Mucosa of descending colon (tissue), 3 donors: ENCODE data around the gene WNT16. TPM values are rescaled to one million over a fixed set of nuclear protein-coding genes. Genes with fewer than 3 reads are reported as not detected.

Experiments
- ATAC-seq: fragments of 200-7000 bp; cut with Tn5 transposase; one replicate; pipeline ENCODE4 v1.9.1; 2020; ENCODE audit warnings: mild to moderate bottlenecking, moderate library complexity
- DNase-seq, 3 donors: peaks; one replicate each; pipeline ENCODE4 v3.0.0-alpha.2; 2020
- H3K36me3 ChIP-seq: fragments of 200-600 bp; one replicate; pipeline ENCODE4 v1.8.0; 2021; ENCODE audit warnings: low read depth, mild to moderate bottlenecking
- H3K4me1 ChIP-seq: fragments of 200-600 bp; one replicate; pipeline ENCODE4 v1.8.0; 2021; ENCODE audit warnings: low read depth, mild to moderate bottlenecking
- H3K4me3 ChIP-seq: fragments of 200-600 bp; one replicate; pipeline ENCODE4 v1.8.0; 2021; ENCODE audit warnings: mild to moderate bottlenecking
- H3K9me3 ChIP-seq: fragments of 200-600 bp; one replicate; pipeline ENCODE4 v1.8.0; 2021; ENCODE audit warnings: mild to moderate bottlenecking
- intact Hi-C, 2 donors: fragments of 100-400 bp; cut with DNase I in 1 of 2; cut with micrococcal nuclease in 1 of 2; formaldehyde crosslinking; loops; one replicate each; pipeline versions ENCODE4 v1.11.0 to v1.11.1; 2022; cut with DNase I, micrococcal nuclease
- total RNA-seq, 3 donors: library from RNA; stranded (reverse); fragmentation: NEBNext Ultra II Directional in 2 of 3; extraction: Animal tissue kit (Norgen Biotek cat#: 25700) in 2 of 3; gene quantifications; one replicate each; pipeline versions ENCODE4 v1.2.1 to v1.2.4, GENCODE V29; 2021 to 2023
- TF ChIP-seq, protein P1 (sequence below): fragments of 200-600 bp; IDR thresholded peaks from one replicate; pipeline ENCODE4 v1.8.0; 2022; ENCODE audit warnings: antibody characterized with exemption, mild to moderate bottlenecking
- donor health status: DM: no; HTN: no; CAD: no; lungs with moderate emphysema.
- donor health status: DM: no; HTN: no; CAD: no.
- donor health status: DM: no; HTN: yes; CAD: no.

Gene WNT16
- total RNA-seq, 3 donors from 2014 or later: 1.4 TPM; not detected in 2

DNA sequence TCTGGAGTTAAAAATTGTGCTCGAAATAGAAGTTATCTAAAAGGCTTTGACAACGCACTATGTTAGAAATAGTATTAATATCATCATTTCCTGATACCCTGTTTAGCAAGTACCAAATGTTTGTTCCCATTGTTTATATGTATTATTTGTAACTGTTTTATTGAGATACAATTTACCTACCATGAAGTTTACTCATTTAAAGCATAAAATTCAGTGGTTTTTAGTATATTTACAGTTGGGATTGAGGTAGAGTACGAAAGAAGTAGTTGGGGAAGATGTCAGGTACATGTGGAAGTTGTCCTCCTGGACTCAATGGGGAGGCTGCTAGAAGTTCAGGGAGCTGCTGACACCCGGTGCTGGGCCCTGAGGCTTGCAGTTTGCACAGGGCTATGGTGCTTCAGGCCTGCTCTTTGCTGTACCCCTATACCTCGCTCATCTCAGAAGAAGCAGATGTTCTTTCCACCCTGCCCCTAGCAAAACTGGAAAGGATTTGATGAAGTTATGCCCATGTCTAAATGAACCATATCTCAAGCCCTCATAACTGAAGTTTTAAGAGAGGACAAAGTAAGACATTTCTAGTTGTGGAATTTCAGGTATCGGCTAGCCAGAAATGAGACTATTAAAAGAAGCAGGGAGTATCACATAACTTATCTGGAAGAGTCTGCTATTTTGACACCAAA lies 25.2 kb upstream of the WNT16 start:
- intact Hi-C loops: no loop called here
- ATAC-seq: no peak
- no peaks in the 10 kb centered on the region for H3K36me3 ChIP-seq

DNA sequence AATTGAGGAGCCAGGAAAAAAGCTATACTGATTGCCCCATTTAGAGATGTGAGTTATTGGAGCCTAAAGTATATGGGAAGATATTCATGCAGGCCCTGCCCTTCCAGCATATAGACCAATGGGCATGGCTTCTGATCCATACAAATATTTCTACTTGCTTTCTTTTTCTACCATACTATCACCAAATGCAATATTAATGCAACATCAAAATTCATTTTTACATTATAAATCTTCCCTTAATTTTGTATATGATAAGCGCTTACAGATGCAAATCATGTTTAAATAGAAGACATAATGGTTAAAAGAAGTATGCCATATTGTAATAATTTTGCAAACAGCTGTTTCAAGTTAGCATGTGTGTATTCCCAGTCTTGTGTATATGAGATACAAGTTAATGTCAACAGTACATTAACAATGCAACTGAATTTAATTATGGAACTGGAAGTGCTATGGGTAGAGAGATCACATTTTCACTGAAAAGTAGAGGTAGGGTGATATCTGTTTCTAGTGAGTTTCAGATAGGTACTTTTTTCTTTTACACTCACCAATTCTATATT lies 24.6 kb upstream of the WNT16 start:
- intact Hi-C loops: no loop called here
- ATAC-seq (no peak), DNase-seq (no peak)
- no peak overlapping the region for H3K4me3 ChIP-seq
- H3K36me3 ChIP-seq: no peaks in the 10 kb centered on the region
- TF ChIP-seq, protein P1, sequence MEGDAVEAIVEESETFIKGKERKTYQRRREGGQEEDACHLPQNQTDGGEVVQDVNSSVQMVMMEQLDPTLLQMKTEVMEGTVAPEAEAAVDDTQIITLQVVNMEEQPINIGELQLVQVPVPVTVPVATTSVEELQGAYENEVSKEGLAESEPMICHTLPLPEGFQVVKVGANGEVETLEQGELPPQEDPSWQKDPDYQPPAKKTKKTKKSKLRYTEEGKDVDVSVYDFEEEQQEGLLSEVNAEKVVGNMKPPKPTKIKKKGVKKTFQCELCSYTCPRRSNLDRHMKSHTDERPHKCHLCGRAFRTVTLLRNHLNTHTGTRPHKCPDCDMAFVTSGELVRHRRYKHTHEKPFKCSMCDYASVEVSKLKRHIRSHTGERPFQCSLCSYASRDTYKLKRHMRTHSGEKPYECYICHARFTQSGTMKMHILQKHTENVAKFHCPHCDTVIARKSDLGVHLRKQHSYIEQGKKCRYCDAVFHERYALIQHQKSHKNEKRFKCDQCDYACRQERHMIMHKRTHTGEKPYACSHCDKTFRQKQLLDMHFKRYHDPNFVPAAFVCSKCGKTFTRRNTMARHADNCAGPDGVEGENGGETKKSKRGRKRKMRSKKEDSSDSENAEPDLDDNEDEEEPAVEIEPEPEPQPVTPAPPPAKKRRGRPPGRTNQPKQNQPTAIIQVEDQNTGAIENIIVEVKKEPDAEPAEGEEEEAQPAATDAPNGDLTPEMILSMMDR: no peak
- no peaks in the 10 kb centered on the region for H3K9me3 ChIP-seq
- no peaks in the 10 kb centered on the region for H3K4me1 ChIP-seq

More for the DNA sequence above, 25.2 kb upstream of the WNT16 start:
- Histone ChIP-seq H3K4me3 (no peak overlapping the region), H3K9me3 (no peaks in the 10 kb centered on the region), H3K4me1 (no peaks in the 10 kb centered on the region)
- TF ChIP-seq, protein P1: no peak
- DNase-seq: no peak

DNA sequence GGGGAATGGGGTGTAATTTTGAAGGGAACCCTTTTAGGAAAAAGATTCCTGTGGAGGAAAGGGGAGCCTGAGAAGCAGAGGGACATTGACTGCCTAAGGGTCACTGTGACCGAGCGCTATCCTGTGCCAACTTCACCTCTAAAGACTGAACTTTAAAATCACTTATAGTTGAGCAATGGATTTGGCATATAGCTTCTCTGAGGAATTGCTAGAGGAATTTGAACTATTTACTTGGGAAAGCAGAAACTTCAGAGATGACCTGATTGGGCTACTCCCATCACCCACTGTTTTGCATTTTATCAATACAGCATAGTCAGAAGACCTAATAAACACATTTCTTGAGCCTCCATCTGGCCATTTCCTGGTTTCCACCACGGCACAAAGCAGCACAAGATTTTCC lies 23.7 kb upstream of the WNT16 start:
- ATAC-seq (no peak), DNase-seq (no peak)
- Histone ChIP-seq H3K9me3 (no peaks in the 10 kb centered on the region), H3K36me3 (no peaks in the 10 kb centered on the region), H3K4me1 (no peaks in the 10 kb centered on the region), H3K4me3 (no peak overlapping the region)
- intact Hi-C loops: no loop called here
- TF ChIP-seq, protein P1: no peak

DNA sequence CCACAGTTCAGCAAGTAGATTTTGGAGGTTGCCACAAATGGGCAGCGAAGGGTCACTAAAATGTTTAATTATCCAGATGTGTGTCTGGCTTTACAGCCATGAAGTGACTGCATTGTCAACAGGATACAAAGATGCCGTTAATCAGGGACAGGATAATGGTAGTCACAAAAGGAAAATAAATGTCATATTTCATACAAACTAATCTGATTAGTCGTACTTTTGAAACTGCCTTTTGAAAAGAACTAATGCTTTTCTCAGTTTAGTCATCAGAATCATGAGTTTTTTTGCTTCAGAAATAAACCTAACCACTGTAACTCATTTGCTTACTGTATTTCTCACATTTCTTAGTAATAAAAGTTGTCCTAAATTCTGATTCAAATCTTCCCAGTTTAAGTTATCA lies 22.2 kb upstream of the WNT16 start:
- Histone ChIP-seq H3K4me3 (no peak overlapping the region), H3K4me1 (no peaks in the 10 kb centered on the region), H3K9me3 (no peaks in the 10 kb centered on the region), H3K36me3 (no peaks in the 10 kb centered on the region)
- DNase-seq (no peak), ATAC-seq (no peak)
- TF ChIP-seq, protein P1: no peak
- intact Hi-C loops: no loop called here

DNA sequence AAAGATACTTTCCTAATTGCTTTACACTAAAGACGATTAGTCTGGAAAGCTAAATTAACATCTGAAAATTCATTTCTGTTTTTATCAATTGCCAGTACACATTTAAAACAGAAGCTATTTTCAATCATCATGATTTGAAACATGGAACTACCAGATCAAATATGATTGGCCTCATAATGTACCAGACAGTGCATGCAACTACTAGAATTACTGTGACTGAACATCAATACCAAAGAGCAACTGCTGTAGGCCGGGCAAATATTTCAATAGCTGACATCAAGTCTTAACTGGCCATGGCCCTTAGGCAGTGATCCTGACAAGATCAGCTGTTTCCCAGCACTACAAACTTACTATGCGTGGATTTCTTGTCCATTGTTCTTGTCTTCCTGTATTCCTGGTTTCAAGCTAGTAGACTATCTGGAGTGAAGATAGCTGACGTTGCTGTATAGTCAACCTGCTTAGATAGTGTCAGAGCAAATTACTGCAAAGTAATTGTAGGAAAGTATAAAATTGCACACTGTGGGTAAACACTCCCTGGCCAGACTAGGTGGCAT lies 21.7 kb upstream of the WNT16 start:
- Histone ChIP-seq H3K4me1 (no peaks in the 10 kb centered on the region), H3K9me3 (no peaks in the 10 kb centered on the region), H3K4me3 (no peak overlapping the region), H3K36me3 (no peaks in the 10 kb centered on the region)
- TF ChIP-seq, protein P1: no peak
- DNase-seq (no peak), ATAC-seq (no peak)
- intact Hi-C loops: no loop called here
